A549 treated with RU486 at 1 μM for 4 hours (cell line): ENCODE measurements around the gene AADACL4. TPM values are rescaled to one million over a fixed set of nuclear protein-coding genes. Genes with fewer than 3 reads are reported as not detected.

Experiments used
- total RNA-seq: library from RNA; stranded (reverse); fragments of 200-300 nt; extraction: Qiagen RNA extraction; gene quantifications from 5 replicates; pipeline ENCODE4 v1.2.3, GENCODE V29; 2022; ENCODE audit warnings: low read depth

AADACL4 gene
- not detected in 5 replicates for total RNA-seq

DNA sequence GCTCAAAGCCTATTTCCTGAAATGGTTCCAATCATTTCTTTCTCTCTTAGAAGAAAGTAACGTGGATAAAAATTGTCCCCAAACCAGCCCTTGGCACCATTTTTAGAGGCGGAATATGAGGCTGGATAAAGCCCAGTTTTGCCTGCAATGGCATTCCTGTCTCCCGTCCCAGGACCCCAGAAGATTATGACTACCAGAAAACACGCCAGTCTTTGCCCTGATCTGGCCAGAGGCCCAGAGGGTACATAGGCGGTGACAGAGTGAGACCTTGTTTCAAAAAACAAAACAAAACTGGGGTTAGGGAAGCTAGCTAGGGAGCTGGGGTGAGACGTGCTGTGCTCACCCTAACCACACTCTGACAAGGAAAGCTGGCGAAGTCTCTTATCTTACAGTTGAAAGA lies at the start of gene AADACL4:
Gene AADACL4 (plus strand): TSS at position 301 of the 400 bp plus-strand sequence. CDS start 462 bp downstream, outside the sequence.

DNA sequence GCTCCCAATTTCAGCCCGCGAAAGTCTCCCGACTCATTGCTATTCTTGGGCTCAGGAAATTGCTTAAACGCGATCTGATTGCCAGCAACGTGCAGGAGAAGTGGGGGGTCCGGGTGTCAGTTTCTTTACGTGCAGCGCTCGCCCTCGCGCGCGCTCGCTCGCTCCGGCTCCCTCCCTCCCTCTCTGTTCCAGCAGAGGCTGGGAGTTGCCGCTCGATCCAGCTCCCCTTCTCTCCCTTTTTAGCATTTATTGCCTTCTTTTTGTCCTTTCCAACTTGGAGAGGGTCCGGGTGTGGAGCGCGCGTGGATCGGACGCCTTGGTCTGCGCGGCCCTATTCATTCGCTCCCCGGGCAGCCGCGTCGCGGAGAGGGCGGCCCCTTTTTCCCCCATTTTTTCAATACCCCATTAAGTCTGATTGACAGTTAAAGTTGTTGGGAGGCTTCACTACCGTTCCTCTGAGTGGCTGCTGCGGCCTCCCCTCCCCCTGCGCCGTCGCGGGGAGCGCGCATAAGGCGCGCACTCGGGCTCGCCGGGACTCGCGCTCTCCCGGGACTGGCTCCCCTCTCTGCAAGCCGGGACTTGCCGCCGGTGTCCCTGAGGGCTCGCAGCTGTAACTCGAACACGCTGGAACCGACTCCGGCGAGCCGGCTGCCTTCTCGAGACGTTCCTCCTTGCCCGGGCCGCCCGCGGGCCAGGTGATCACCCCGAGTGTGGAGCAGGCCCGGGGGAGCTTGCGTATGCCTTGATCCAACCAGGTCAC lies 25.8 kb upstream of the AADACL4 start, which contains the start of gene DHRS3:
Gene DHRS3 (minus strand): TSS at position 310 of the 760 bp plus-strand sequence. CDS start 862 bp downstream, outside the sequence.

DNA sequence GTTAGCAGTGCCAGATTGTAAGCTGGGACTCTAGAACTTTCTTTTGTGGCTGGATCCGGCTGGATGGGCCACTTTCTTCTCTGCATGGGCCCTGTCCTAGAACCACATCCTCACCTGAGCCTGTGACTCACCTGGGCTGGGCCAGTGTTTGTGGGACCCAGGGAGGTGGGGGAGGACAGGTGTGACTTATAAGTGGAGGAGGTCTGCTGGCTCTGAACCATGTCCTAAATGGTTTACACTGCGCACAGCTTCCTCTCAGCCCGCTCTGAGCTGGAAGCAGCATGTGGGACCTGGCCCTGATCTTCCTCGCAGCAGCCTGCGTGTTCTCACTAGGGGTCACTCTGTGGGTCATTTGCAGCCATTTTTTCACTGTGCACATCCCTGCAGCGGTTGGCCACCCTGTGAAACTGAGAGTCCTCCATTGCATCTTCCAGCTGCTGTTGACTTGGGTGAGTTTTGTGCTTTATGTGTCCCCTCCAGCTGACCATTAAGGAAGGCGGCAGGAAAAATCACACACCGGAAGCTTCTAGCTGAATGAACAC lies 72.1 kb downstream of the AADACL4 start, which contains the start of gene AADACL3:
Gene AADACL3 (plus strand): TSS at position 215 of the 542 bp plus-strand sequence. CDS start 67 bp downstream, at position 282.

Other genes with a start within 250 kb of the AADACL4 start
- 43.6 to 58.9 TPM (median 53.9 TPM) in 5 replicates for gene DHRS3, start 25.9 kb upstream of the AADACL4 start, total RNA-seq
- not detected in 5 replicates for gene AADACL3, start 72.0 kb downstream of the AADACL4 start, total RNA-seq
- gene CFAP107, start 102.1 kb downstream of the AADACL4 start, total RNA-seq, result not detected in 5 replicates
- gene PRAMEF12, start 129.7 kb downstream of the AADACL4 start, total RNA-seq, result not detected in 5 replicates
- not detected in 5 replicates for gene PRAMEF1, start 147.3 kb downstream of the AADACL4 start, total RNA-seq
- not detected in 5 replicates for gene PRAMEF11, start 187.3 kb downstream of the AADACL4 start, total RNA-seq
- gene HNRNPCL1, start 204.6 kb downstream of the AADACL4 start, total RNA-seq, result not detected in 5 replicates
- not detected in 5 replicates for gene PRAMEF2, start 213.0 kb downstream of the AADACL4 start, total RNA-seq
- gene PRAMEF4, start 242.1 kb downstream of the AADACL4 start, total RNA-seq, result not detected in 5 replicates